Activated CD4-positive, alpha-beta T cell treated with anti-CD3 and anti-CD28 coated beads for 4 hours (primary cell): ENCODE data around the gene ENO2.

ENCODE experiments used
- DNase-seq, 2 donors: peaks; one replicate each; pipeline ENCODE4 v3.0.0-alpha.2; 2020

ENO2 gene

GRCh38 chr12:6935371-6936193, 21.2 kb downstream of the ENO2 start:
- no peak for DNase-seq

DNA sequence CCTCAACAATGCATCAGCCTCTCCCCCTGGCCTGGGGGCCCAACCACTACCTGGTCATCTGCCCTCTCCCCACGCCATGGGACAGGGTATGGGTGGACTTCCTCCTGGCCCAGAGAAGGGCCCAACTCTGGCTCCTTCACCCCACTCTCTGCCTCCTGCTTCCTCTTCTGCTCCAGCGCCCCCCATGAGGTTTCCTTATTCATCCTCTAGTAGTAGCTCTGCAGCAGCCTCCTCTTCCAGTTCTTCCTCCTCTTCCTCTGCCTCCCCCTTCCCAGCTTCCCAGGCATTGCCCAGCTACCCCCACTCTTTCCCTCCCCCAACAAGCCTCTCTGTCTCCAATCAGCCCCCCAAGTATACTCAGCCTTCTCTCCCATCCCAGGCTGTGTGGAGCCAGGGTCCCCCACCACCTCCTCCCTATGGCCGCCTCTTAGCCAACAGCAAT, 21.8 kb downstream of the ENO2 start:
- no peak for DNase-seq

GRCh38 chr12:6936636-6937480, 22.5 kb downstream of the ENO2 start:
- peak; percentile 65 to 72 for DNase-seq

DNA sequence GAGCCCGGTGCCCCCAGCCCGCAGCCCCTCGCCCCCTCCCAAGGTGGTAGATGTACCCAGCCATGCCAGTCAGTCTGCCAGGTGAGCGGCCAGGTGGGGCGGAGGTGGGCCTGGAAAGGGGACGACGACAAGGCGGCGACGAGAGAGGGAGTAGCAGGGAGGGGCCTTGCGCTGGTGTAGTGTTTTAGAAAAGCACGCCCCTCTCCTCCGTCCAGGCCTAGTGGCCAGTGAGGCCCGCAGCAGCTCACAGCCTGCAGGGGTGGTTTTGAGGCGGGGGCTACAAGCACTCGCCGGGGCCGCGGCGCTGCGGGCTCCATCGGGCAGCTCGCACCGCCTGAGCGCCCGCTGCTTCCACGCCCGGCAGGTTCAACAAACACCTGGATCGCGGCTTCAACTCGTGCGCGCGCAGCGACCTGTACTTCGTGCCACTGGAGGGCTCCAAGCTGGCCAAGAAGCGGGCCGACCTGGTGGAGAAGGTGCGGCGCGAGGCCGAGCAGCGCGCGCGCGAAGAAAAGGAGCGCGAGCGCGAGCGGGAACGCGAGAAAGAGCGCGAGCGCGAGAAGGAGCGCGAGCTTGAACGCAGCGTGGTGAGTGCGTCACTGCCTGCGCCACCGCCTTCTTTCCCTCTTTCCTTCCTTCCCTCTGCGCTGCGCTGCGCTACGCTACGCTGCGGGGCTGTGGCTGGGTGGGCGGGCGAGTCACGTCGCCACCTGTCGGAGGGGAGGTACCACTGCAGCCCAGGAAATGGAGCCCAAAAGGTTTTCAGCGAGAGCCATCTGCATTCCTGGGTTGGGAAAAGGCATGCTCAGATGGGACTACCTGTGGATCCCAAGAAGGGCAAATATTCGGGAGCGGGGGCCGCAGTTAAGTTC, 23.3 kb downstream of the ENO2 start:
- peak; percentile 91 to 92 for DNase-seq

DNA sequence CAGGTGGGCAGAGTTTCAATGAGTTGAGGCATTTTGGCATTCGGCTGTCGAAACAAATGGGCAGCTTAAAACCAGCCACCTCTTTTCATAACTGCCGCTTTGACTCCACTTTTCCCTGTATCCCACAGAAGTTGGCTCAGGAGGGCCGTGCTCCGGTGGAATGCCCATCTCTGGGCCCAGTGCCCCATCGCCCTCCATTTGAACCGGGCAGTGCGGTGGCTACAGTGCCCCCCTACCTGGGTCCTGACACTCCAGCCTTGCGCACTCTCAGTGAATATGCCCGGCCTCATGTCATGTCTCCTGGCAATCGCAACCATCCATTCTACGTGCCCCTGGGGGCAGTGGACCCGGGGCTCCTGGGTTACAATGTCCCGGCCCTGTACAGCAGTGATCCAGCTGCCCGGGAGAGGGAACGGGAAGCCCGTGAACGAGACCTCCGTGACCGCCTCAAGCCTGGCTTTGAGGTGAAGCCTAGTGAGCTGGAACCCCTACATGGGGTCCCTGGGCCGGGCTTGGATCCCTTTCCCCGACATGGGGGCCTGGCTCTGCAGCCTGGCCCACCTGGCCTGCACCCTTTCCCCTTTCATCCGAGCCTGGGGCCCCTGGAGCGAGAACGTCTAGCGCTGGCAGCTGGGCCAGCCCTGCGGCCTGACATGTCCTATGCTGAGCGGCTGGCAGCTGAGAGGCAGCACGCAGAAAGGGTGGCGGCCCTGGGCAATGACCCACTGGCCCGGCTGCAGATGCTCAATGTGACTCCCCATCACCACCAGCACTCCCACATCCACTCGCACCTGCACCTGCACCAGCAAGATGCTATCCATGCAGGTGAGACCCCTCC, 24.2 kb downstream of the ENO2 start:
- no peak for DNase-seq

GRCh38 chr12:6939191-6939540, 24.8 kb downstream of the ENO2 start:
- no peak for DNase-seq

DNA sequence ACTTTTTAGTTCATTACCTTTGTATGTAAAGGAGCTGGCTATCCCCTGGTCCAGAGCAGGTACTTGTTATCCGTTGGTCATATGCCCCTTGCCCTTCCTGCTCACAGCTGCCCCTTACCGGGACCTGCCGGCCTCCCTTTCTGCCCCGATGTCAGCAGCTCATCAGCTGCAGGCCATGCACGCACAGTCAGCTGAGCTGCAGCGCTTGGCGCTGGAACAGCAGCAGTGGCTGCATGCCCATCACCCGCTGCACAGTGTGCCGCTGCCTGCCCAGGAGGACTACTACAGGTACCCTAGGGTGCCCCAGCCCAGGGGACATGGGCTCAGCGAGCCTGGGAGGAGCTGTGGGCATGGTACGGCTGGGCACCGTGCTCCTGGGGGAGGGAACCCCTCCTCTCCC, 26.9 kb downstream of the ENO2 start:
- DNase-seq, result no peak

DNA sequence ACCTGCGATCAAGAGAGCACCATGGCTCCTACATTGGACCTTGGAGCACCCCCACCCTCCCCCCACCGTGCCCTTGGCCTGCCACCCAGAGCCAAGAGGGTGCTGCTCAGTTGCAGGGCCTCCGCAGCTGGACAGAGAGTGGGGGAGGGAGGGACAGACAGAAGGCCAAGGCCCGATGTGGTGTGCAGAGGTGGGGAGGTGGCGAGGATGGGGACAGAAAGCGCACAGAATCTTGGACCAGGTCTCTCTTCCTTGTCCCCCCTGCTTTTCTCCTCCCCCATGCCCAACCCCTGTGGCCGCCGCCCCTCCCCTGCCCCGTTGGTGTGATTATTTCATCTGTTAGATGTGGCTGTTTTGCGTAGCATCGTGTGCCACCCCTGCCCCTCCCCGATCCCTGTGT, 27.4 kb downstream of the ENO2 start:
- no peak for DNase-seq

GRCh38 chr12:6942331-6942665, 27.9 kb downstream of the ENO2 start:
- DNase-seq, result no peak

- DNase-seq, result peak; percentile 77 to 78
Observed at GRCh38 chr12:6943389-6943721, 29.0 kb downstream of the ENO2 start.

DNA sequence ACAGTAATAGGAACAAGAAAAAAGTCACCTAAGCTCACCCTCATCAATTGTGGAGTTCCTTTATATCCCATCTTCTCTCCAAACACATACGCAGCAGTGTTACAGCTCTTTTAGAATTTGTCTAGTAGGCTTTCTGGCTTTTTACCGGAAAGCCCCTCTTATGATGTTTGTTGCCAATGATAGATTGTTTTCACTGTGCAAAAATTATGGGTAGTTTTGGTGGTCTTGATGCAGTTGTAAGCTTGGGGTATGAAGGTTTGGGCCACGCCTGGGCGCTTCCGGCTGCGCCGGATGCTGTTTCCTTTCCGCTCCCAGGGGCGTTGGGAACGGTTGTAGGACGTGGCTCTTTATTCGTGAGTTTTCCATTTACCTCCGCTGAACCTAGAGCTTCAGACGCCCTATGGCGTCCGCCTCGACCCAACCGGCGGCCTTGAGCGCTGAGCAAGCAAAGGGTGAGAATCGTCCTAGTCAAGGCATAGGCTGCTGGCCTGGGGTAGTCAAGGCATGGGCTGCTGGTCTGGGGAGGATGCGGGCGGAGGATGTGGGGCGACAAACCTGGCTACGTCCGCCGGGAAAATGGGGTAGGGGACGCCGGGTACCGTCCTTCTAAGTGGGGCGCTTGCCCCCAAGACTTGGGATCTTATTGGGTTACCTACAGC, 29.5 kb downstream of the ENO2 start, which contains the start of the genes C12orf57 and RNU7-1:
TSS of gene C12orf57 (plus strand) at position 301 of the 659 bp plus-strand sequence. CDS start at position 401, 100 bp downstream.
TSS of gene RNU7-1 (plus strand) at position 95 of the 659 bp plus-strand sequence.
- DNase-seq, result peak in 1 of 2 donors; percentile 68

- DNase-seq, result peak; percentile 84 to 86
Observed at GRCh38 chr12:6944381-6945186, 30.2 kb downstream of the ENO2 start.

GRCh38 chr12:6945613-6946012, 31.2 kb downstream of the ENO2 start:
- DNase-seq, result no peak

GRCh38 chr12:6946033-6946919, 31.9 kb downstream of the ENO2 start:
- peak in 1 of 2 donors; percentile 52 for DNase-seq

DNA sequence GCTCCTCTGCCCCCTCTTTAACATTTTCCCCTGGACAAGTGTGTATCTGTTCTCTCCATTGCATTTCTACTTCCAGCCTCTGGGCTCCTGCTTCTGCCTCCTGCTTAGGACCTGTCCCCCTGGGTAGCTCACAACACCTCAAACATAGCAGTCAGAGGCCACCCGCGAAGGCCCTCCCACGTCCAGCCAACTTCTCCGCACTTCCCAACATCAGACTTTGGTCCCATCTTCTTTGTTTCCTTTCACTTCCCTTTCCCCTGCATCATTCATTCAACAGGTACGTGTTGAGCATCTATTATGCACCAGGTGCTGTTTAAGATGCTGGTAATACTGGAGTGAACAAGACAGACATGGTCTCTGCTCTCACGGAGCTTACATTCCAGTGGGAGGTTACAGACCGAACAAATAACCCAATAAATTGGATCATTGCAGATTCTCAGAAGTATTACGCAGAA, 32.6 kb downstream of the ENO2 start:
- no peak for DNase-seq

DNA sequence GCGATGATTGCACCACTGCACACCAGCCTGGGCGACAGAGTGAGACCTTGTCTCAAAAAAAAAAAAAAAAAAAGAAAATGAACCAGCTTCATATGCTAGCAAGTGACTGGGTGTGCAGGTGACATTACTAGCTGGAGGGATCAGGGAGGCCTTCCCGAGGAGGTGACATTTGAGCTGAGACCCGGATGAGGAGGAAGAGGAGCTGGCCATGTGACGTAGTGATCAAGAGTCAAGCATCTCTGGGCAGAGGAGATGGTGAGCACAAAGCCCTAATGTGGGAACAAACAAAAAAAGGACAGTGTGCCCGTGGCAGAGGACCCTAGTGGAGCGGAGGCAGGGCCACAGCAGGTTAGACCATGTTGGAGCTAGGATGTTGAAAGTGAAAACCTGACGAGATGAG, 33.2 kb downstream of the ENO2 start:
- no peak for DNase-seq

DNA sequence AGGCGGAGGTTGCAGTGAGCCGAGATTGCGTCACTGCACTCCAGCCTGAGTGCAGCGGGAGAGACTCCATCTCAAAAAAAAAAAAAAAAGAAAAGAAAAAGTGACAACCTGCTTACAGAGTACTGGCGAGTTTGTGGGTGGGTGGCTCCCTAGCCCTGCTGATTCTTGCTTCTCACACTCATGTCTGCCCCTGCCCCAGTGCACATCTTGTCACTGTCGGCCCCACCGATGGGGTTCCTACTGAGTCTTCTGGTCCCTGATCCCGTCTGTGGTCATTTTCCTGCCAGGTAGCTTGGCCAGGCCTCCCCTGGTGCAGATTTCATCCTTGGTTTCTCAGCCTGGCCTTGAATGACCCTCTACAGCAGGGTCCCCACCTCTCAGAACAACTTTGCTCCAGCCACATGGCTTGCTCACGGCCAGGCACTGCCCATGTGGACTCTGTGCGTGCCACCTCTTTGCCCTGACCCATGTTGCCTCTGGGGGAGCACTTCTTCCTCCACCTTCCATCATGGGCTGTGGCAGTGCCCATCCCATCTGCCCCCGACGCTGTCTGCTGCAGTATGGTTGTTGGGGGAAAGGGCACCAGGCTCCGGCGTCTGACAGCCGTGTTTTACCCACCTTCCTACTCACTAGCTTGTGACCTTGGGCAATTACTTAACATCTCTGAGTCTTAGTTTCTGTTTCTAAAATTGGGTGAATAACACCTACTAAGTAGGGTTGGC, 34.7 kb downstream of the ENO2 start:
- peak in 1 of 2 donors; percentile 36 for DNase-seq

DNA sequence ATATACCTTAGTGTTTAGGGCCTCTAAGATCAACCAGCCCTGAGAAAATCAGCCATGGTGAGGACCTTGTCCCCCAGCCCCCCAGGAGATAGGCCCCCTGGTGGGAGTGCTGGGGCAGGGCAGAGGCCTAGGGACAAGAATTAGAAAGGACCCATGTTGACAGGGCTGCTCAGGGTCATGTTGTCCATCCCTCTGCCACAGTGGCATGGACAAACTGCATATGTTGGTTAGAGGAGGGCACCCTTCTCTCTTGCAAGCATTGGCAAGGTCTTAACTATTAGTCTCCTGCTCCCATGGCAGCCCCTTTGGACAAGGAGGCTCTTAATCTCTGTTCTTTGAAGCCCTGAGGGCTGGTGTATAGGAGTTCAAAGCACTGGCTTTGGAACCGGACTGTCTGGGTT, 36.0 kb downstream of the ENO2 start:
- DNase-seq, result peak in 1 of 2 donors; percentile 27
